Measurements from ENCODE around the gene ASB5.

Gene ASB5

DNA sequence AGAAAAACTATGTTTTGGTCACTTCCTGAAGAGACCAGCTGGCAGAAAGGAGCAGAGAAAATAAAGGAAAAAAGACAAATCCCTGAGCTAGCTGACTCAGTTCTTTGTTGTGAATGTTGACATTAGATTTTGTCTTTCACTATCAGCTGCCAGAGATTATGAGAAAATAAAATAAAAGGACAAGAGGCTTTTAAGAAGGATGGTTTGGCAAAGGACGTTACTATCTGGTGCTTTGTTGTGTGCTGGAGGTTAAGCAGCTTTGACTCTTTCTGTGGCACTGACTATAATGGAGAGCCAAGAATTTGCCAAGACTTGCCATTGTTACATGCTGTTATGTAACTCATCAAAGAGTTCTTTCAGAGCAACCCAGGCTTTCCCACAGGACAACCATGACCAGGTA lies 12.1 kb downstream of the ASB5 start:
- Histone ChIP-seq H3K79me2 (ENCODE audit: insufficient read depth, low read length) (no peaks in the 10 kb centered on the region), H2AFZ (ENCODE audit: low read length) (no peak overlapping the region), H3K27ac (ENCODE audit: low read depth, low read length, poor library complexity, severe bottlenecking) (no peak overlapping the region), H3K9me3 (ENCODE audit: low read length) (no peaks in the 10 kb centered on the region), H3K27me3 (ENCODE audit: insufficient read depth, low read length) (no peaks in the 10 kb centered on the region), H3K9ac (ENCODE audit: low read length) (no peak overlapping the region), H3K4me1 (ENCODE audit: insufficient read depth, low read length, severe bottlenecking) (no peaks in the 10 kb centered on the region), H3F3A (ENCODE audit: insufficient read depth, low read length) (no peaks in the 10 kb centered on the region), H3K4me2 (ENCODE audit: low read length) (no peak overlapping the region), H4K20me1 (ENCODE audit: insufficient read depth, low read length) (no peaks in the 10 kb centered on the region), H3K36me3 (ENCODE audit: insufficient read depth, low read length) (no peaks in the 10 kb centered on the region), H3K9me2 (ENCODE audit: low read depth, low read length) (no peaks in the 10 kb centered on the region), H3K4me3 (ENCODE audit: low read depth, low read length, poor library complexity, severe bottlenecking) (no peak overlapping the region)
- TF ChIP-seq EZH2 (IDR thresholded peaks at IDR 0.05; ENCODE audit: borderline replicate concordance, low read length), result no peak
- TF ChIP-seq, protein P1, sequence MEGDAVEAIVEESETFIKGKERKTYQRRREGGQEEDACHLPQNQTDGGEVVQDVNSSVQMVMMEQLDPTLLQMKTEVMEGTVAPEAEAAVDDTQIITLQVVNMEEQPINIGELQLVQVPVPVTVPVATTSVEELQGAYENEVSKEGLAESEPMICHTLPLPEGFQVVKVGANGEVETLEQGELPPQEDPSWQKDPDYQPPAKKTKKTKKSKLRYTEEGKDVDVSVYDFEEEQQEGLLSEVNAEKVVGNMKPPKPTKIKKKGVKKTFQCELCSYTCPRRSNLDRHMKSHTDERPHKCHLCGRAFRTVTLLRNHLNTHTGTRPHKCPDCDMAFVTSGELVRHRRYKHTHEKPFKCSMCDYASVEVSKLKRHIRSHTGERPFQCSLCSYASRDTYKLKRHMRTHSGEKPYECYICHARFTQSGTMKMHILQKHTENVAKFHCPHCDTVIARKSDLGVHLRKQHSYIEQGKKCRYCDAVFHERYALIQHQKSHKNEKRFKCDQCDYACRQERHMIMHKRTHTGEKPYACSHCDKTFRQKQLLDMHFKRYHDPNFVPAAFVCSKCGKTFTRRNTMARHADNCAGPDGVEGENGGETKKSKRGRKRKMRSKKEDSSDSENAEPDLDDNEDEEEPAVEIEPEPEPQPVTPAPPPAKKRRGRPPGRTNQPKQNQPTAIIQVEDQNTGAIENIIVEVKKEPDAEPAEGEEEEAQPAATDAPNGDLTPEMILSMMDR (IDR thresholded peaks at IDR 0.05; ENCODE audit: low read length), result no peak

DNA sequence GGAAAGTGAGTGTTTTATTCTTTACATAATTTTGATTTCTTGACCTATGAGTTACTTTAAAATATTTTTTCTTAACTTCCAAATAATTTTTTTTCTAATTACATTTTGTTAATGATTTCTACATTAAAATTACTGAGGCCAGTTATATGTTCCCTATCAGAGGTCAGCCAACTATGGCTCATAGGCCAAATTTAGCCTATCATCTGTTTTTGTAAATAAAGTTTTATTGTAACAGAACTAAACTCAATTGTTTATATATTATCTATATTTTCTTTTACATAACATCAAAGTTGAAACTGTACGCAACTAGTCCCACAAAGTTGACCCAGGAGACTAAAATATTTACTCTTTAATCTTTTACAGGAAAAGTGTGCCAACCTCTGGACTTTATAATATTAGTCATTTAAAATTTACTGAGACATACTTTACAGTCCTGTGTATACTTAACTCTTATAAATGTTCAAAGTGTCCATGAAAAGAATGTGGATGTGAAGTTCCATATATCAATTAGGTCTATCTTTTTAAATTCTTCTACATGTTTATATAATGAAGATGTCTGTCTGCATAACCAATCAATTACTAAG lies 26.2 kb downstream of the ASB5 start:
- no peaks in the 10 kb centered on the region for H4K20me1 ChIP-seq (ENCODE audit: insufficient read depth, low read length)
- H3K9me3 ChIP-seq (ENCODE audit: low read length), result no peaks in the 10 kb centered on the region
- H3K27ac ChIP-seq (ENCODE audit: low read depth, low read length, poor library complexity, severe bottlenecking), result no peak overlapping the region
- H3K27me3 ChIP-seq (ENCODE audit: insufficient read depth, low read length), result no peaks in the 10 kb centered on the region
- H3K4me2 ChIP-seq (ENCODE audit: low read length), result no peak overlapping the region
- no peaks in the 10 kb centered on the region for H3K4me1 ChIP-seq (ENCODE audit: insufficient read depth, low read length, severe bottlenecking)
- H3K79me2 ChIP-seq (ENCODE audit: insufficient read depth, low read length), result no peaks in the 10 kb centered on the region
- no peaks in the 10 kb centered on the region for H3F3A ChIP-seq (ENCODE audit: insufficient read depth, low read length)
- no peaks in the 10 kb centered on the region for H3K36me3 ChIP-seq (ENCODE audit: insufficient read depth, low read length)
- no peak overlapping the region for H3K9ac ChIP-seq (ENCODE audit: low read length)
- no peak overlapping the region for H2AFZ ChIP-seq (ENCODE audit: low read length)
- TF ChIP-seq, protein P1 (IDR thresholded peaks at IDR 0.05; ENCODE audit: low read length), result no peak
- TF ChIP-seq EZH2 (IDR thresholded peaks at IDR 0.05; ENCODE audit: borderline replicate concordance, low read length), result no peak
- no peak overlapping the region for H3K4me3 ChIP-seq (ENCODE audit: low read depth, low read length, poor library complexity, severe bottlenecking)
- no peaks in the 10 kb centered on the region for H3K9me2 ChIP-seq (ENCODE audit: low read depth, low read length)

DNA sequence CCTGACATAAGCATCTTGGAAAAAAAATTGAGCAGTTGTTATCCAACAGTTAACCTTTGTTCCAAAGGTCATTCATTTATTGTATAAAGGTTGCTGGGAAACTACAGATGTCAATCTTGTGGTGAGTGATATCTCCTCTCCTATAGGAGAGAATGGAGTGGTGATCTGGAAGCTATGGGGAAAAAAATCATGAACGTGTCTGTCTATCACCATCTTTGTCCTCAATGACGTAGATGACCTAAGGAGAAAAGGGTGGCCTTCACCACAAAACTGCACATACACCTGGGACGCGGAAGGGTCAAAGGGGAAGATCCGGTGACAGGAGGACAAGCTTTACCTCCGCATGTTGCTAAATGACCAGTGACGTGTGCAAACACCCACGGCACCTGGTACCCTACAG lies 27.3 kb downstream of the ASB5 start:
- Histone ChIP-seq H3K36me3 (ENCODE audit: insufficient read depth, low read length) (no peaks in the 10 kb centered on the region), H3K4me1 (ENCODE audit: insufficient read depth, low read length, severe bottlenecking) (no peaks in the 10 kb centered on the region), H3K9me2 (ENCODE audit: low read depth, low read length) (no peaks in the 10 kb centered on the region), H3K4me2 (ENCODE audit: low read length) (no peak overlapping the region), H3K4me3 (ENCODE audit: low read depth, low read length, poor library complexity, severe bottlenecking) (no peak overlapping the region), H2AFZ (ENCODE audit: low read length) (no peak overlapping the region), H3F3A (ENCODE audit: insufficient read depth, low read length) (no peaks in the 10 kb centered on the region), H3K9ac (ENCODE audit: low read length) (no peak overlapping the region), H3K27ac (ENCODE audit: low read depth, low read length, poor library complexity, severe bottlenecking) (no peak overlapping the region), H4K20me1 (ENCODE audit: insufficient read depth, low read length) (no peaks in the 10 kb centered on the region), H3K27me3 (ENCODE audit: insufficient read depth, low read length) (no peaks in the 10 kb centered on the region), H3K9me3 (ENCODE audit: low read length) (no peaks in the 10 kb centered on the region), H3K79me2 (ENCODE audit: insufficient read depth, low read length) (no peaks in the 10 kb centered on the region)
- TF ChIP-seq, protein P1 (IDR thresholded peaks at IDR 0.05; ENCODE audit: low read length), result no peak
- TF ChIP-seq EZH2 (IDR thresholded peaks at IDR 0.05; ENCODE audit: borderline replicate concordance, low read length), result no peak
